ENCODE results near the gene GATAD2A.
"Not testable (repeated sequence)": the region's sequence is repeated elsewhere in the genome, so short reads cannot be mapped to it uniquely, and the experiment has no call there.

DNA sequence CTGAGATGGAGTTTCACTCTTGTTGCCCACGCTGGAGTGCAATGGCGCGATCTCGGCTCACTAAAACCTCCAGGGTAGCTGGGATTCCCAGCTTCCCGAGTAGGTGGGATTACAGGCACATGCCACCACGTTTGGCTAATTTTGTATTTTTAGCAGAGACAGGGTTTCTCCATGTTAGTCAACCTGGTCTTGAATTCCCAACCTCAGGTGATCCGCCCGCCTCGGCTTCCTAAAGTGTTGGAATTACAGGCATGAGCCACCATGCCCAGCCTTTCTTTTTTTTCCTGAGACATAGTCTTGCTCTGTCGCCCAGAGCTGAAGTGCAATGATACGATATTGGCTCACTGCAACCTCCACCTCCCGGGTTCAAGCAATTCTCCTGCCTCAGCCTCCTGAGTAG is 25.2 kb upstream of the GATAD2A start:
- TF ChIP-seq, protein P1, sequence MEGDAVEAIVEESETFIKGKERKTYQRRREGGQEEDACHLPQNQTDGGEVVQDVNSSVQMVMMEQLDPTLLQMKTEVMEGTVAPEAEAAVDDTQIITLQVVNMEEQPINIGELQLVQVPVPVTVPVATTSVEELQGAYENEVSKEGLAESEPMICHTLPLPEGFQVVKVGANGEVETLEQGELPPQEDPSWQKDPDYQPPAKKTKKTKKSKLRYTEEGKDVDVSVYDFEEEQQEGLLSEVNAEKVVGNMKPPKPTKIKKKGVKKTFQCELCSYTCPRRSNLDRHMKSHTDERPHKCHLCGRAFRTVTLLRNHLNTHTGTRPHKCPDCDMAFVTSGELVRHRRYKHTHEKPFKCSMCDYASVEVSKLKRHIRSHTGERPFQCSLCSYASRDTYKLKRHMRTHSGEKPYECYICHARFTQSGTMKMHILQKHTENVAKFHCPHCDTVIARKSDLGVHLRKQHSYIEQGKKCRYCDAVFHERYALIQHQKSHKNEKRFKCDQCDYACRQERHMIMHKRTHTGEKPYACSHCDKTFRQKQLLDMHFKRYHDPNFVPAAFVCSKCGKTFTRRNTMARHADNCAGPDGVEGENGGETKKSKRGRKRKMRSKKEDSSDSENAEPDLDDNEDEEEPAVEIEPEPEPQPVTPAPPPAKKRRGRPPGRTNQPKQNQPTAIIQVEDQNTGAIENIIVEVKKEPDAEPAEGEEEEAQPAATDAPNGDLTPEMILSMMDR (IDR thresholded peaks at IDR 0.05; ENCODE audit: borderline replicate concordance, extremely low read depth, low read length, poor library complexity, severe bottlenecking) = not testable (repeated sequence)
- TF ChIP-seq EZH2 (IDR thresholded peaks at IDR 0.05; ENCODE audit: borderline replicate concordance, low read depth, low read length, severe bottlenecking) = not testable (repeated sequence)

Measured in DND-41 (cell line).